Measurements from ENCODE around the gene GLA. TPM values are rescaled to one million over a fixed set of nuclear protein-coding genes. Genes with fewer than 3 reads are reported as not detected.

Gene GLA
- total RNA-seq, 1 donor from 2014 or later = 48.3 TPM

DNA sequence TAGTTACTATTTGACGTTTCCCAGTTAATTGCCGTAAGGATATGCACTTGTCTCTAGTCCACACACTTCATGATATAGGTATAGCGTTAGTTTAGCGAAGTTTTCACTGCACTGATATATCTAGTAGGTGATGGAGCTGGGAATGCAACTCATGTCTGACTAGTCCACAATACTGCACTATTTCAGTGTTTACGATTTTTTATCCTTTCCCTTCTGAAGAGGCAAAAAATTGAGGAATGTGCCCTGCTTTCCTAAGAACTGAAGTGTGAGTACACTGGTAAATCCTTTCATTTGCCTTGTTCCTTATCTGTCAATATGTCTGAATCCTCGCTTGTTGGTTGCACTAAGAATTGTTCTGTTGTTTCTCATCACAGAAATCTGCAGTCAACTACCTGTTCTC lies 15.9 kb downstream of the GLA start:
- DNase-seq (ENCODE audit: low spot score) = no peak
- H2AFZ ChIP-seq (replicated peaks) = no peak overlapping the region
- H3K27me3 ChIP-seq = no peaks in the 10 kb centered on the region
- TF ChIP-seq EZH2 (IDR thresholded peaks at IDR 0.05) (no peak), CTCF (IDR thresholded peaks at IDR 0.05) (no peak), EZH2phosphoT487 (IDR thresholded peaks at IDR 0.05) (no peak)
- peak overlapping the region; percentile 57 for H3K27ac ChIP-seq
- H3K9me3 ChIP-seq (ENCODE audit: low read depth) = no peaks in the 10 kb centered on the region
- Mint-ChIP-seq H3K36me3 (peaks cover 4% of the 10 kb centered on the region), H3K27me3 (ENCODE audit: insufficient read depth, low read depth) (no peaks in the 10 kb centered on the region), H3K27ac (peak overlapping the region; percentile 38), H3K9me3 (no peaks in the 10 kb centered on the region), H3K4me3 (peak overlapping the region; percentile 94), H3K4me1 (peaks cover 4% of the 10 kb centered on the region)
- H3K9ac ChIP-seq = peak overlapping the region; percentile 54
- peaks cover 51% of the 10 kb centered on the region for H3F3A ChIP-seq (ENCODE audit: low read depth)
- peaks cover 37% of the 10 kb centered on the region for H3K79me2 ChIP-seq (ENCODE audit: low read depth)
- peak overlapping the region; percentile 79 for H3K4me2 ChIP-seq
- peak overlapping the region; percentile 76 for H3K4me3 ChIP-seq
- H4K20me1 ChIP-seq (ENCODE audit: low read depth) = peaks cover 12% of the 10 kb centered on the region
- peaks cover 8% of the 10 kb centered on the region for H3K4me1 ChIP-seq
- H3K36me3 ChIP-seq = peaks cover 4% of the 10 kb centered on the region

DNA sequence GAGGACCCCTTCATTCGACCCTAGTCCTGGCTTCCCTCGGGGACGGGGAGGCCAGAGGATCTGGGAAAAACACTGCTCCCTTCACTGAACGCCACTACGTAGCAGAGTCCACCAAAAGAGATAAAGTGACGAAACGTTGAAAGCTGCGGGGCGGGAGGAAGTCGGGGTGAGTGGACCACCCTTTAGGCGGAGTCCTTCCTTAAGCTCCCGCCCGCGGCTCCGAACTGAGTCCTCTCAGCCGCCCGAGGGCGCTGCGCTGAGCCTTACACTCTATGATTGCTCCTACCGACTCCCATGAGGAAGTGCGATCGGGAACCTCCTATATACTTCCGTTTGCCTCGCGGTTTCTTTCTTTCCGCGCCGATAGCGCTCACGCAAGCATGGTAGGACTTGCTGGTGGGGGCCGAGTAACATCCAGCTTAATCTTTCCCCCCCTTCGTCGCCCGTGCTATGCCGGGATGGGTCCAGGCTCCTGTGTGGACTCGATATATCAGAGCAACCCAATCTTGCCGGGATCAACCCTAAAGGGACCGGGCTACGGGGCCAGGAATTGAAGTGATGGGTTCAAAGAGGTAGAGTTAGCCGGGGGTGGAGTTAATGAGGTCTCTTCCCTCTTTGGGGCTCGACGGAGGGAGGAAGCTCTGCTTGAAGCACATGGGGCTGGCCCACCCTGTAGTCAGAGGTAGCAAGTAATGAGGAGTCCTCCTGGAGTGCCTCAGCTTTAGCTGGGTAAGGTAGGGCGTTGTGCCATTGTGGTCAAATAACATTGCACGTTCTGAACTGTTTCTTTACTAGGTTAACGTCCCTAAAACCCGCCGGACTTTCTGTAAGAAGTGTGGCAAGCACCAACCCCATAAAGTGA lies 16.8 kb downstream of the GLA start, which contains the start of gene RPL36A:
Gene RPL36A (plus strand): TSS at position 348 of the 862 bp plus-strand sequence. CDS start 33 bp downstream, at position 381.
- H2AFZ ChIP-seq (replicated peaks) = peak within 1 kb of the TSS; percentile 66
- peaks cover 4% of the 10 kb centered on the region for H3K36me3 Mint-ChIP-seq
- H3K79me2 ChIP-seq (ENCODE audit: low read depth) = peaks cover 37% of the 10 kb centered on the region
- no peaks in the 10 kb centered on the region for H3K27me3 ChIP-seq
- peak within 1 kb of the TSS; percentile 94 for H3K4me3 Mint-ChIP-seq
- H3K4me1 ChIP-seq = peaks cover 8% of the 10 kb centered on the region
- peak within 1 kb of the TSS; percentile 57 for H3K27ac ChIP-seq
- H4K20me1 ChIP-seq (ENCODE audit: low read depth) = peaks cover 12% of the 10 kb centered on the region
- H3K9me3 Mint-ChIP-seq = no peaks in the 10 kb centered on the region
- no peaks in the 10 kb centered on the region for H3K27me3 Mint-ChIP-seq (ENCODE audit: insufficient read depth, low read depth)
- H3K4me1 Mint-ChIP-seq = peaks cover 4% of the 10 kb centered on the region
- peaks cover 43% of the 10 kb centered on the region for H3F3A ChIP-seq (ENCODE audit: low read depth)
- H3K9me3 ChIP-seq (ENCODE audit: low read depth) = no peaks in the 10 kb centered on the region
- H3K27ac Mint-ChIP-seq = peak within 1 kb of the TSS; percentile 93
- peak within 1 kb of the TSS; percentile 76 for H3K4me3 ChIP-seq
- DNase-seq (ENCODE audit: low spot score) = peak; percentile 93
- TF ChIP-seq EZH2phosphoT487 (IDR thresholded peaks at IDR 0.05) (no peak), CTCF (IDR thresholded peaks at IDR 0.05) (peak; percentile 63), EZH2 (IDR thresholded peaks at IDR 0.05) (peak; percentile 26)
- H3K4me2 ChIP-seq = peak within 1 kb of the TSS; percentile 79
- peak within 1 kb of the TSS; percentile 54 for H3K9ac ChIP-seq
- peaks cover 4% of the 10 kb centered on the region for H3K36me3 ChIP-seq

- Mint-ChIP-seq H3K36me3 (peaks cover 4% of the 10 kb centered on the region), H3K4me3 (no peak overlapping the region), H3K9me3 (no peaks in the 10 kb centered on the region), H3K27me3 (ENCODE audit: insufficient read depth, low read depth) (no peaks in the 10 kb centered on the region), H3K27ac (no peak overlapping the region), H3K4me1 (peaks cover 8% of the 10 kb centered on the region)
- Histone ChIP-seq H3K27me3 (no peaks in the 10 kb centered on the region), H3K79me2 (ENCODE audit: low read depth) (peaks cover 28% of the 10 kb centered on the region), H3K4me1 (peaks cover 8% of the 10 kb centered on the region), H3F3A (ENCODE audit: low read depth) (peaks cover 25% of the 10 kb centered on the region), H3K9me3 (ENCODE audit: low read depth) (no peaks in the 10 kb centered on the region), H3K27ac (no peak overlapping the region), H2AFZ (replicated peaks) (no peak overlapping the region), H3K4me2 (no peak overlapping the region), H3K36me3 (peaks cover 4% of the 10 kb centered on the region), H3K9ac (no peak overlapping the region), H3K4me3 (no peak overlapping the region), H4K20me1 (ENCODE audit: low read depth) (peaks cover 5% of the 10 kb centered on the region)
- DNase-seq (ENCODE audit: low spot score) = no peak
- TF ChIP-seq CTCF (IDR thresholded peaks at IDR 0.05) = no peak
Observed at GRCh38 chrX:101388604-101389003, 19.1 kb downstream of the GLA start.
